RPMI7951 (cell line): ENCODE results near the gene FBLN1. TPM values are rescaled to one million over a fixed set of nuclear protein-coding genes. Genes with fewer than 3 reads are reported as not detected.

ENCODE experiments used
- DNase-seq: peaks from one replicate; pipeline ENCODE4 v3.0.0-alpha.2; 2012; ENCODE audit warnings: low read depth
- total RNA-seq: library from RNA; depleted of rRNA; stranded (reverse); fragments of >200 nt; shearing (Covaris generic); gene quantifications from 2 replicates; pipeline ENCODE4 v1.2.3, GENCODE V29; 2014; rRNA removed

Gene FBLN1
- total RNA-seq, 1 experiment from 2014 or later = 1.7 TPM

- peak; percentile 79 for DNase-seq
Measured at GRCh38 chr22:45638834-45639746, 136.4 kb downstream of the FBLN1 start.

DNA sequence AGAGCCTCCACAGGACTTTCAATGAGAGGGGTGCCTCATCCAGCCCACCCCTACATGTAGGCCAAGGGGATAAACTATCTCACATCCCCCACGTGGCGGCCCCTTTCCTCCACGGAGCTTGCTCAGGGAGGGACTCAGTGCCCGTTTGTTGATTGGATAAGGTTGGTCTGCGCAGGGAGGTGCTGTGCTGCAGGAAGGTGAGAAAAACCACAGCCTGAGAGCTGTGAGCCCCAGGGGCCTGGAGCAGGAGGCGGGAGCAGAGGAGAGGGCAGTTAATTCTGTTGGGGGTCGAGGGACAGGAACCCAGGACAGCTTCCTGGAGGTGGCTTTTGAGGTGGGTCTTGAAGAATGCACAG, 137.0 kb downstream of the FBLN1 start:
- DNase-seq = no peak

DNA sequence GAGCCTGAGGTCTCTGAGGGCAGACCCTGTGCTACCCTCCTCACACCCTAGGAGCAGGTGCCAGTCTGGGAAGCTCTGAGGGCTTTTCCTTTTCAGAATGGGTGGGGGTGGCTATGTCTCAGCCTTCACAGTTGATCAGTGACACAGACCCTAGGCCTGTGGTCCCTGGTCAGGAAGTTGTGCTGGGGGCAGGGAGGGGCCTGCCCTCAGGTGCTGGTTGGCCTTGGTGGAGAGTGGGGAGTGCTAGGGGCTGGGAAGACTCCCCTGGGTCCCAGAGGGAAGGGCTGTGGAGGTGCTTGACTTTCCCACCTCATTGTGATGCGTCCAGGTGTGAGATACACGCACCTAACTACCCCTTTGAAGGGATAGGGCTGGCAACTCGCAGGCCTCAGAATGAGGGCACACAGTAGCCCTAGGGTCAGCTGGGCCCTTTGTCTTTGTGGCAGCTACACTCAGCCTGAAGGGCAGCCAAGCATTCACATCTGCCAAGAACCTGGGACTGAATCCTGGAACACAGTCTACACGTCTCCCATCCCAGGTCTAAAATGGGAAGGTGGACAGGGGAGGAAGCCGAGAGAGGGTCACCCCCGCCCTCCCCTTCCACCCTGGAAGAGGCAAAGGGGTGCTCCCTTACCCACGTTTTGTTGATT, 137.7 kb downstream of the FBLN1 start:
- DNase-seq = no peak

DNA sequence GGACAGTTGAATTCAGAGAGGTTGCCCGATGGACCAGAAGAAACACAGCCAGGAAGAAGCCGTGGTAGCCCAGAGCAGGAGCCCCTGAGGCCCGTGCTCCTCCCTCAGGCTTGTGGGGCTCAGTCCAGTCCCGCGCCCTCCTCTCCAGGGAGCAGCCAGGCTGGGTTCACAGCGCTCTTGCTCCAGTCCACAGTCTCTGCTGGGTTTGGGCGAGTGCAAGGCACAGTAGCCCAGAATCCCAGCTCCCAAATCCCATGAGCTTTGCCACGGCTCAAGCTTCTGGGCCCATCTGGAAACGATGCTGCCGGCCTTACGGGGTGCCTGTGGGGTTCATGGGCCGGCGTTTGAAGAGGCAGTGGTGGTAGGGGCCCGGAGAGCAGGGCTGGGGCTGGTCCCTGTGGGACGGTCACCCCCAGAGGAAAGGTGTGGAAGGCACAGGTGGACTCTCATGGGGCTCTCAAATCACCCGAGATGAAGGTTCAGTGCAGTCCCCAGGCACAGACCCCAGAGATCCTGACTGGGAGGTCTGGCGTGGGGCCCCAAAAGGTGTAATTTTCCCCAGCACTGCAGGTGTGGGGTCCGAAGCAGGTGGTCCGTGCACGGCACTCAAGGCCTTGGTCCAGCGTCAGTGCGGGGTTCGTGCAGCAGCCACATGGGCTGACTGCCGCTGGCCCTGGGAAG, 138.4 kb downstream of the FBLN1 start:
- DNase-seq = no peak

- DNase-seq = no peak
Measured at GRCh38 chr22:45642986-45643385, 140.3 kb downstream of the FBLN1 start.

DNA sequence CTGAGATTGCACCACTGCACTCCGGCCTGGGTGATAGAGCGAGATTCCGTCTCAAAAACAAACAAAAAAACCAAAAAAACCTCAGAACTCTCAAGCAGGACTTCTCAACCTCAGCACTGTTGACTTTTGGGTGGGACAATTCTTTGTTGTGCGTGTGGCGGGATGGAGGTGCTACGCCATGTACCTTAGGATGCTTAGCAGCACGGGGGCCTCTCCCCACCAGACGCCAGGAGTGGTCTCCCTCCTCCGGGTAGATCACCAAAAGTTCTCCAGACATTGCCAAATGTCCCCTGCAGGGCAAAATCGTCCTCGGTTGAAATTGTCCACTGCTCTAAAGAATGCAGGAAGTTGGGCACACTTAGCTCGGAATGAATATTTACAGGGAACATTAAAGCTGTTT, 142.0 kb downstream of the FBLN1 start:
- DNase-seq = no peak

- DNase-seq = no peak
Measured at GRCh38 chr22:45645150-45645525, 142.5 kb downstream of the FBLN1 start.

GRCh38 chr22:45645526-45646414, 143.1 kb downstream of the FBLN1 start:
- peak; percentile 44 for DNase-seq

- DNase-seq = no peak
Measured at GRCh38 chr22:45647532-45648225, 145.0 kb downstream of the FBLN1 start.

- DNase-seq = peak; percentile 54
Measured at GRCh38 chr22:45648301-45649117, 145.8 kb downstream of the FBLN1 start.

GRCh38 chr22:45649809-45650208, 147.1 kb downstream of the FBLN1 start:
- DNase-seq = no peak

GRCh38 chr22:45650721-45651120, 148.0 kb downstream of the FBLN1 start:
- DNase-seq = no peak

Other genes with a start within 250 kb of the FBLN1 start
- not detected in 2 replicates for gene UPK3A, start 217.9 kb upstream of the FBLN1 start, total RNA-seq
- gene FAM118A, start 192.9 kb upstream of the FBLN1 start, total RNA-seq = 6.8 and 11.7 TPM in 2 replicates
- 0.12 and 0.59 TPM in 2 replicates for gene SMC1B, start 89.3 kb upstream of the FBLN1 start, total RNA-seq
- gene RIBC2, start 89.2 kb upstream of the FBLN1 start, total RNA-seq = 3.7 and 5.5 TPM in 2 replicates
- 97.7 and 103 TPM in 2 replicates for gene ATXN10, start 169.0 kb downstream of the FBLN1 start, total RNA-seq